HEK293T (cell line): ENCODE results near the gene C2CD3.

Source experiments
- HDGF ChIP-seq: fragments of 450-650 bp; IDR thresholded peaks from 2 replicates; pipeline ENCODE4 v1.6.1; 2017; ENCODE audit warnings: antibody characterized with exemption, borderline replicate concordance
- TARDBP ChIP-seq: fragments of 450-650 bp; IDR thresholded peaks from 2 replicates; pipeline ENCODE4 v1.6.1; 2016

DNA sequence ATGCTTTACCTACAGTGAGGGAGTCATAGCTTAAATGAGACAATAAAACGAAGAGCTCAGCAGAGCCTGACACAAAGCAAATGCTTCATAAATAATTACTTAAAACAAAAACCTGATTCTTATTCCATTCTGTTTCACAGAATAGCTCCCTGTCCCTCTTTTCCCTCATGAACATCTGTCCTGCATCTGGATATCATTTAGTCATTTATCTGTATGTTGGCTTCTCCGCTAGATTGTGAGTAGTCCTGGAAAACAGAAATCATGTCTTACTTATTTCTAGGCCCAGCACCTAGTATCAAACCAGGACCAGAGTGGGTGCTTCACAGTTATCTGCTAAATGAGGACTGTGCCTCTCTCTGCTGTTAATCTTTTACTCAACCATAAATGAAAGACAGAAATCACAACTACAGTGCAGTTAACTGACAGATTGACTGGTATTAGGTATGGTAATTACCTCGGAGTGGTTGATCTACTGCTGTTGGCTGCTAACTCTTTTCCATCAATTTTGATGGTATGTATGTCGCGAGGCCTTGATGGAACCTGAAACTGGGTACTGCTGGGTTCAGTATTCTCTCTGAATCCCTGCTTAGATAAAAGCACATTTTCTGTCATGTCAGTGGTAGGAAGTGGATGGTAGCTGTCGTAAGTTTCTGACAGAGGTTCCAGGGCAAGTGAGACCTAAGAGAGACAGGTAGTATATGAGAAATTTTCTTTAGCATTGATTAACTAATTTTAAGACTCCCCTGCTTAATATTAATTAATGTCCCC, 31.5 kb downstream of the C2CD3 start:
- TF ChIP-seq HDGF (no peak), TARDBP (no peak)
